ENCODE measurements around the gene ADORA2A.

GRCh38 chr22:24383061-24383460 lies 44.3 kb upstream of the ADORA2A start:
- TF ChIP-seq CTCF (IDR thresholded peaks at IDR 0.05): no peak
- no peak for TF ChIP-seq ZFX (IDR thresholded peaks at IDR 0.05; ENCODE audit: borderline replicate concordance)

Data from 22Rv1 (cell line).